Chondrocyte (in vitro differentiated cells): Measurements from ENCODE around the gene SLC35F1. TPM values are rescaled to one million over a fixed set of nuclear protein-coding genes. Genes with fewer than 3 reads are reported as not detected.

Source experiments
- DNase-seq: peaks from one replicate; pipeline ENCODE4 v3.0.0; 2021; ENCODE audit warnings: mixed read lengths, low spot score
- H3K27ac Mint-ChIP-seq: one replicate; pipeline ENCODE4 v1.8.0; 2021; ENCODE audit warnings: mild to moderate bottlenecking, moderate library complexity, mixed read lengths; ENCODE audit not compliant: unreplicated experiment
- H3K27me3 Mint-ChIP-seq: 2 replicates; pipeline ENCODE4 v1.8.0; 2021; ENCODE audit warnings: low read depth, mixed read lengths
- H3K36me3 Mint-ChIP-seq: 2 replicates; pipeline ENCODE4 v1.8.0; 2021; ENCODE audit warnings: low read depth, mixed read lengths
- H3K4me1 Mint-ChIP-seq: 2 replicates; pipeline ENCODE4 v1.8.0; 2021; ENCODE audit warnings: low read depth, mild to moderate bottlenecking, mixed read lengths
- H3K4me3 Mint-ChIP-seq: one replicate; pipeline ENCODE4 v1.8.0; 2021; ENCODE audit warnings: mild to moderate bottlenecking, moderate library complexity, mixed read lengths; ENCODE audit not compliant: unreplicated experiment
- H3K9me3 Mint-ChIP-seq: 2 replicates; pipeline ENCODE4 v1.8.0; 2021; ENCODE audit warnings: low read depth, mixed read lengths
- total RNA-seq: library from RNA; stranded (reverse); gene quantifications from 3 replicates; pipeline ENCODE4 v1.2.1, GENCODE V29; 2021
- TF ChIP-seq, protein P1 (sequence below): fragments of 200-600 bp; sonication (generic); IDR thresholded peaks from 2 replicates; pipeline ENCODE4 v1.5.0; 2021; ENCODE audit warnings: antibody characterized with exemption, mild to moderate bottlenecking, moderate library complexity

Gene SLC35F1
- total RNA-seq, 1 donor from 2014 or later = not detected

GRCh38 chr6:117916483-117916882 lies 9.4 kb downstream of the SLC35F1 start:
- DNase-seq = no peak
- Mint-ChIP-seq H3K27ac (no peak overlapping the region), H3K4me1 (no peaks in the 10 kb centered on the region), H3K36me3 (no peaks in the 10 kb centered on the region), H3K27me3 (peaks cover 5% of the 10 kb centered on the region), H3K9me3 (no peaks in the 10 kb centered on the region), H3K4me3 (no peak overlapping the region)
- TF ChIP-seq, protein P1, sequence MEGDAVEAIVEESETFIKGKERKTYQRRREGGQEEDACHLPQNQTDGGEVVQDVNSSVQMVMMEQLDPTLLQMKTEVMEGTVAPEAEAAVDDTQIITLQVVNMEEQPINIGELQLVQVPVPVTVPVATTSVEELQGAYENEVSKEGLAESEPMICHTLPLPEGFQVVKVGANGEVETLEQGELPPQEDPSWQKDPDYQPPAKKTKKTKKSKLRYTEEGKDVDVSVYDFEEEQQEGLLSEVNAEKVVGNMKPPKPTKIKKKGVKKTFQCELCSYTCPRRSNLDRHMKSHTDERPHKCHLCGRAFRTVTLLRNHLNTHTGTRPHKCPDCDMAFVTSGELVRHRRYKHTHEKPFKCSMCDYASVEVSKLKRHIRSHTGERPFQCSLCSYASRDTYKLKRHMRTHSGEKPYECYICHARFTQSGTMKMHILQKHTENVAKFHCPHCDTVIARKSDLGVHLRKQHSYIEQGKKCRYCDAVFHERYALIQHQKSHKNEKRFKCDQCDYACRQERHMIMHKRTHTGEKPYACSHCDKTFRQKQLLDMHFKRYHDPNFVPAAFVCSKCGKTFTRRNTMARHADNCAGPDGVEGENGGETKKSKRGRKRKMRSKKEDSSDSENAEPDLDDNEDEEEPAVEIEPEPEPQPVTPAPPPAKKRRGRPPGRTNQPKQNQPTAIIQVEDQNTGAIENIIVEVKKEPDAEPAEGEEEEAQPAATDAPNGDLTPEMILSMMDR = no peak

- Mint-ChIP-seq H3K27ac (no peak overlapping the region), H3K36me3 (no peaks in the 10 kb centered on the region), H3K9me3 (no peaks in the 10 kb centered on the region), H3K4me1 (no peaks in the 10 kb centered on the region), H3K4me3 (no peak overlapping the region), H3K27me3 (peaks cover 5% of the 10 kb centered on the region)
- DNase-seq = no peak
- TF ChIP-seq, protein P1 = no peak
These were observed 10.1 kb downstream of the SLC35F1 start for GRCh38 chr6:117917176-117917575.

GRCh38 chr6:117918454-117918853 lies 11.4 kb downstream of the SLC35F1 start:
- H3K4me1 Mint-ChIP-seq = no peaks in the 10 kb centered on the region
- H3K4me3 Mint-ChIP-seq = no peak overlapping the region
- TF ChIP-seq, protein P1 = no peak
- H3K36me3 Mint-ChIP-seq = no peaks in the 10 kb centered on the region
- DNase-seq = no peak
- peaks cover 2% of the 10 kb centered on the region for H3K27me3 Mint-ChIP-seq
- no peaks in the 10 kb centered on the region for H3K9me3 Mint-ChIP-seq
- H3K27ac Mint-ChIP-seq = no peak overlapping the region

- H3K36me3 Mint-ChIP-seq = no peaks in the 10 kb centered on the region
These were observed 12.2 kb downstream of the SLC35F1 start for GRCh38 chr6:117919275-117919674.

DNA sequence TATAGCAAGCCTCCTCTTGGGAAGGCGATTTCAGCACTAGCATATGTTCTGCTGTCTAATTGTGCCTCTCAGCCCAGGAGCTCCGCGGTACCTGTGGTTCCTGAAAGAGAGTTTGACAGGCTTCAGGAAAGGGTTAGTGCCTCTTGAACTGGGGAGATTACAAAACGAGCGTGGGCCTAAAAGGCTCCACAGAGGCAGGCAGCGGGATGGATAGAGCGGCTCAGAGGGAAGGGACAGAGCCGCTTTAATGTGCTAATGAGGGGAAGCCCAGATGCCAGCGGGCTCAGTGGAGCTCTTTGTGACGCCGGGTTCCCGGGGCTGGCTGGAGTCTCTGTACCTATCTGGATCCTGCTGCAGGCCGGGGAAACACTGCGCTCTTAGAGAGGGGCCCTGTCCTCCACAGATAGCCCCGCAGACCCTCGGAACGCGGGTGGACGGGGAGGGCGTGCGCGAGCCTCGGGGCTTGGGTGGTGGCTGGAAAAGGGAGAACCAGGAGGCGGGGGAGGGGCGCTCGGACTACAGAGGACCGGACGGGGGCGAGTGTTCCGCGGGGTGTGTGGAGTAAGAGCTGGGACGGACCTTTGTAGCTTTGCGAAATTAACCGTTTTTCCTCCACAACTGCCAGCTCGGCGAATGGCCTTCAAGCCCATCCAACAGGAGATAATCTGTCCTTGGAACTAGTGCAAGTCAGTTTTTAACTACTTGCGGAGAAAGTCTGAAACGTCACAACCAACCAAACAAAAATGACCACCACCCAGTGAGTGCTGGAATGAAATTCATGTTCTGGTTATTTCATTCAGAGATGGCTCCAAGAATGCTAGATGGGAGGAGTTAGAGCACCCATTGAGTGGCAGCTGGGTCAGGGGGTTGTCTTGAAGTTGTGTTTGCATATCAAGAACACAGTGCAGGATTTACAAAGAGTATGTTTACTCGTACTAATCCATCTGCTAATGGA lies 13.0 kb downstream of the SLC35F1 start:
- Mint-ChIP-seq H3K4me3 (no peak overlapping the region), H3K36me3 (no peaks in the 10 kb centered on the region), H3K27me3 (peaks cover 2% of the 10 kb centered on the region), H3K27ac (no peak overlapping the region), H3K9me3 (no peaks in the 10 kb centered on the region), H3K4me1 (no peaks in the 10 kb centered on the region)
- TF ChIP-seq, protein P1 = no peak
- DNase-seq = no peak

More at GRCh38 chr6:117919275-117919674, 12.2 kb downstream of the SLC35F1 start:
- Mint-ChIP-seq H3K27ac (no peak overlapping the region), H3K27me3 (peaks cover 2% of the 10 kb centered on the region), H3K4me1 (no peaks in the 10 kb centered on the region), H3K9me3 (no peaks in the 10 kb centered on the region), H3K4me3 (no peak overlapping the region)
- TF ChIP-seq, protein P1 = no peak
- DNase-seq = no peak
